IPS DF 6.9 (cell line): ENCODE measurements around the gene PPIL4.
"Not testable (repeated sequence)": the region's sequence is repeated elsewhere in the genome, so short reads cannot be mapped to it uniquely, and the experiment has no call there.

Source experiments
- DNase-seq: peaks from one replicate; pipeline ENCODE4 v3.0.0-alpha.2; 2013; ENCODE audit warnings: low read depth, low spot score
- H3K27ac ChIP-seq: one replicate; pipeline ENCODE4 v1.5.1; 2013; ENCODE audit warnings: low read length, control low read depth
- H3K27me3 ChIP-seq: 2 replicates; pipeline ENCODE4 v1.6.1; 2013; ENCODE audit warnings: mild to moderate bottlenecking, low read length; ENCODE audit not compliant: control insufficient read depth, insufficient read depth
- H3K36me3 ChIP-seq: 2 replicates; pipeline ENCODE4 v1.6.1; 2013; ENCODE audit warnings: low read length; ENCODE audit not compliant: control insufficient read depth, insufficient read depth
- H3K4me1 ChIP-seq: 2 replicates; pipeline ENCODE4 v1.6.1; 2013; ENCODE audit warnings: low read length; ENCODE audit not compliant: control insufficient read depth, insufficient read depth
- H3K4me3 ChIP-seq: 2 replicates; pipeline ENCODE4 v1.5.1; 2013; ENCODE audit warnings: mild to moderate bottlenecking, low read length
- H3K9me3 ChIP-seq: 2 replicates; pipeline ENCODE4 v1.6.1; 2013; ENCODE audit warnings: low read length, inconsistent platforms; ENCODE audit not compliant: control insufficient read depth, insufficient read depth
- WGBS: extraction: QIAGEN DNeasy Blood & Tissue Kit; methylation state at CpG from one replicate; pipeline ENCODE4 v1.1.7; 2013; ENCODE audit warnings: mixed read lengths, missing lambda C conversion rate; ENCODE audit not compliant: insufficient read length, insufficient coverage; 5-methylcytosine and 5-hydroxymethylcytosine counted together

PPIL4 gene

GRCh38 chr6:149461670-149462069, 84.2 kb downstream of the PPIL4 start:
- no CpG with 5 or more reads among the region's 5 CpGs for WGBS
- no peaks in the 10 kb centered on the region for H3K27me3 ChIP-seq

GRCh38 chr6:149460249-149460648, 85.6 kb downstream of the PPIL4 start:
- WGBS: no CpG with 5 or more reads among the region's 3 CpGs

More at GRCh38 chr6:149461670-149462069, 84.2 kb downstream of the PPIL4 start:
- Histone ChIP-seq H3K36me3 (no peaks in the 10 kb centered on the region), H3K4me1 (no peaks in the 10 kb centered on the region), H3K9me3 (no peaks in the 10 kb centered on the region), H3K4me3 (no peak overlapping the region), H3K27ac (no peak overlapping the region)
- DNase-seq: no peak

GRCh38 chr6:149459761-149460160, 86.1 kb downstream of the PPIL4 start:
- DNase-seq: no peak
- Histone ChIP-seq H3K9me3 (no peaks in the 10 kb centered on the region), H3K36me3 (no peaks in the 10 kb centered on the region), H3K27me3 (no peaks in the 10 kb centered on the region), H3K4me1 (no peaks in the 10 kb centered on the region), H3K4me3 (no peak overlapping the region), H3K27ac (no peak overlapping the region)
- WGBS: no CpG with 5 or more reads among the region's 5 CpGs

More at GRCh38 chr6:149460249-149460648, 85.6 kb downstream of the PPIL4 start:
- not testable (repeated sequence) for DNase-seq, H3K4me1 ChIP-seq, H3K9me3 ChIP-seq, H3K36me3 ChIP-seq, H3K27ac ChIP-seq, H3K27me3 ChIP-seq, H3K4me3 ChIP-seq

GRCh38 chr6:149458806-149459205, 87.0 kb downstream of the PPIL4 start:
- H3K9me3 ChIP-seq: no peaks in the 10 kb centered on the region
- no peak overlapping the region for H3K27ac ChIP-seq
- no peaks in the 10 kb centered on the region for H3K36me3 ChIP-seq
- WGBS: no CpG with 5 or more reads among the region's 1 CpG
- no peaks in the 10 kb centered on the region for H3K4me1 ChIP-seq
- H3K27me3 ChIP-seq: no peaks in the 10 kb centered on the region
- H3K4me3 ChIP-seq: no peak overlapping the region
- DNase-seq: no peak

- H3K36me3 ChIP-seq: no peaks in the 10 kb centered on the region
- WGBS: no CpG with 5 or more reads among the region's 7 CpGs
- DNase-seq: no peak
These were observed 87.6 kb downstream of the PPIL4 start for GRCh38 chr6:149458196-149458595.

GRCh38 chr6:149457316-149457884, 88.4 kb downstream of the PPIL4 start:
- no peaks in the 10 kb centered on the region for H3K4me1 ChIP-seq
- no peaks in the 10 kb centered on the region for H3K36me3 ChIP-seq
- H3K9me3 ChIP-seq: no peaks in the 10 kb centered on the region
- H3K4me3 ChIP-seq: no peak overlapping the region
- no CpG with 5 or more reads among the region's 7 CpGs for WGBS
- H3K27me3 ChIP-seq: peaks cover under 1% of the 10 kb centered on the region; the same call in 1 of the 2 replicates
- no peak for DNase-seq
- H3K27ac ChIP-seq: no peak overlapping the region

More at GRCh38 chr6:149458196-149458595, 87.6 kb downstream of the PPIL4 start:
- Histone ChIP-seq H3K27me3 (no peaks in the 10 kb centered on the region), H3K9me3 (no peaks in the 10 kb centered on the region), H3K4me1 (no peaks in the 10 kb centered on the region), H3K27ac (no peak overlapping the region), H3K4me3 (no peak overlapping the region)

- H3K27me3 ChIP-seq: peaks cover 10% of the 10 kb centered on the region
- no peaks in the 10 kb centered on the region for H3K36me3 ChIP-seq
- H3K4me3 ChIP-seq: no peak overlapping the region
- no peak overlapping the region for H3K27ac ChIP-seq
- no peaks in the 10 kb centered on the region for H3K4me1 ChIP-seq
- no peaks in the 10 kb centered on the region for H3K9me3 ChIP-seq
- no peak for DNase-seq
- WGBS: no CpG with 5 or more reads among the region's 49 CpGs
These were observed 89.4 kb downstream of the PPIL4 start for GRCh38 chr6:149456311-149457021.

GRCh38 chr6:149455031-149455732, 90.7 kb downstream of the PPIL4 start:
- Histone ChIP-seq H3K36me3 (no peaks in the 10 kb centered on the region), H3K27me3 (peaks cover 22% of the 10 kb centered on the region), H3K4me3 (no peak overlapping the region), H3K4me1 (0 out of 2 replicates have a peak, but pooled peaks cover 2% of the 10 kb centered on the region), H3K27ac (no peak overlapping the region), H3K9me3 (no peaks in the 10 kb centered on the region)
- DNase-seq: no peak
- no CpG with 5 or more reads among the region's 11 CpGs for WGBS
